MCF 10A (cell line): ENCODE results near the gene ZNG1A. TPM values are rescaled to one million over a fixed set of nuclear protein-coding genes. Genes with fewer than 3 reads are reported as not detected.
"Not testable (repeated sequence)": the region's sequence is repeated elsewhere in the genome, so short reads cannot be mapped to it uniquely, and the experiment has no call there.

ENCODE experiments used
- Bru-seq: library from RNA; stranded (reverse); fragments of 400-500 nt; gene quantifications from one replicate; lab custom pipeline; 2021; lab: Mats Ljungman, UMichigan
- BruChase-seq, 2 experiments: library from RNA; stranded (reverse); fragments of 400-500 nt; gene quantifications; one replicate each; lab custom pipeline; 2021; lab: Mats Ljungman, UMichigan
- BruUV-seq: library from RNA; stranded (reverse); fragments of 400-500 nt; replicated peaks from 2 replicates; lab custom pipeline; 2021; lab: Mats Ljungman, UMichigan
- CTCF ChIA-PET: fragments of 300-600 bp; sonication (Branson Sonifier 250); formaldehyde crosslinking; extraction: SDS; loops from one replicate; lab custom pipeline; 2021; ENCODE audit warnings: antibody characterized with exemption, inconsistent platforms; lab: Yijun Ruan, JAX
- POLR2A ChIA-PET: fragments of 300-600, 350-650 bp; sonication (Branson Sonifier 250); formaldehyde crosslinking; extraction: SDS; loops from one replicate; lab custom pipeline; 2020; ENCODE audit warnings: antibody characterized with exemption, inconsistent platforms; lab: Yijun Ruan, JAX
- DNase-seq: peaks from one replicate; pipeline ENCODE4 v3.0.0-alpha.2; 2018; ENCODE audit not compliant: unreplicated experiment
- H3K27ac Mint-ChIP-seq: one replicate; pipeline ENCODE4 v1.8.0; 2022; ENCODE audit warnings: mild to moderate bottlenecking, low read depth, mixed read lengths; ENCODE audit not compliant: unreplicated experiment
- H3K27me3 Mint-ChIP-seq: one replicate; pipeline ENCODE4 v1.8.0; 2022; ENCODE audit warnings: mixed read lengths; ENCODE audit not compliant: insufficient read depth, unreplicated experiment
- H3K36me3 Mint-ChIP-seq: one replicate; pipeline ENCODE4 v1.8.0; 2022; ENCODE audit warnings: mild to moderate bottlenecking, moderate library complexity, mixed read lengths; ENCODE audit not compliant: insufficient read depth, unreplicated experiment
- H3K4me1 Mint-ChIP-seq: one replicate; pipeline ENCODE4 v1.8.0; 2022; ENCODE audit warnings: mixed read lengths; ENCODE audit not compliant: insufficient read depth, unreplicated experiment
- H3K4me3 Mint-ChIP-seq: one replicate; pipeline ENCODE4 v1.8.0; 2022; ENCODE audit warnings: mild to moderate bottlenecking, moderate library complexity, mixed read lengths; ENCODE audit not compliant: unreplicated experiment
- H3K9me3 Mint-ChIP-seq: one replicate; pipeline ENCODE4 v1.8.0; 2022; ENCODE audit warnings: mixed read lengths; ENCODE audit not compliant: unreplicated experiment
- CTCF ChIP-seq: fragments of 200-600 bp; IDR thresholded peaks from one replicate; pipeline ENCODE4 v1.8.0; 2022; ENCODE audit warnings: antibody characterized with exemption, mild to moderate bottlenecking; ENCODE audit not compliant: unreplicated experiment
- intact Hi-C: fragments of 100-400 bp; cut with micrococcal nuclease; formaldehyde crosslinking; loops from 2 replicates; pipeline ENCODE4 v1.14.1; 2022
- long read RNA-seq: library from polyadenylated mRNA; stranded (forward); transcript quantifications from one replicate; pipeline ENCODE4 v2.0.0, GENCODE V29; 2022
- total RNA-seq: library from RNA; stranded (reverse); gene quantifications from 2 replicates; pipeline ENCODE4 v1.2.3, GENCODE V29; 2022

Gene ZNG1A
- 41.2 and 43.1 TPM in 2 replicates for total RNA-seq
- Bru-seq, nascent RNA, result percentile 77 among the genes with signal in this experiment
- BruChase-seq, experiment 1, labeled RNA remaining after a 6-hour chase, result percentile 65 among the genes with signal in this experiment
- percentile 74 among the genes with signal in this experiment for BruChase-seq, experiment 2, labeled RNA remaining after a 2-hour chase
- long read RNA-seq, transcript CBWD1-201 (16 exons, 1,771 nt), result minor isoform, 16 of 169 reads
- long read RNA-seq, transcript CBWD1-207 (14 exons, 1,241 nt), result minor isoform, 10 of 169 reads
- long read RNA-seq, transcript CBWD1-202 (15 exons, 1,706 nt), result major isoform, 67 of 169 reads
- long read RNA-seq, transcript CBWD1-205 (4 exons, 1,807 nt), result minor isoform, 16 of 169 reads
- long read RNA-seq, partial matches to known transcripts, result 2 of 169 reads
- long read RNA-seq, other reads (novel, unspliced or antisense), result 54 of 169 reads

- H3K36me3 Mint-ChIP-seq, H3K9me3 Mint-ChIP-seq, BruUV-seq, POLR2A ChIA-PET, intact Hi-C loops, H3K4me1 Mint-ChIP-seq, CTCF ChIA-PET, DNase-seq, H3K27me3 Mint-ChIP-seq: not testable (repeated sequence)
- Mint-ChIP-seq H3K4me3 (peak within 1 kb of the TSS; percentile 75), H3K27ac (peak within 1 kb of the TSS; percentile 87)
Measured at GRCh38 chr9:178970-179383, at the start of gene ZNG1A. Gene ZNG1A (minus strand): TSS chr9:179056. CDS start chr9:178969, 87 bp downstream.

GRCh38 chr9:227860-228259 lies 49.0 kb upstream of the ZNG1A start:
- no TSS peak for BruUV-seq
- H3K9me3 Mint-ChIP-seq, result no peaks in the 10 kb centered on the region
- H3K27me3 Mint-ChIP-seq, result no peaks in the 10 kb centered on the region
- ChIA-PET POLR2A (no interaction called here), CTCF (interaction anchor here (0.6 kb wide), 1 partner anchor 1859 kb away, joined by 3 read pairs; no protein-coding TSS in a partner anchor)
- no peak for DNase-seq
- no peaks in the 10 kb centered on the region for H3K36me3 Mint-ChIP-seq
- H3K4me3 Mint-ChIP-seq, result no peak overlapping the region
- no peaks in the 10 kb centered on the region for H3K4me1 Mint-ChIP-seq
- no peak overlapping the region for H3K27ac Mint-ChIP-seq
- intact Hi-C loops, result no loop called here
- no peak for TF ChIP-seq CTCF

GRCh38 chr9:224582-225520 lies 46.0 kb upstream of the ZNG1A start:
- Mint-ChIP-seq H3K9me3 (no peaks in the 10 kb centered on the region), H3K27ac (no peak overlapping the region), H3K4me3 (no peak overlapping the region), H3K4me1 (no peaks in the 10 kb centered on the region), H3K36me3 (no peaks in the 10 kb centered on the region), H3K27me3 (no peaks in the 10 kb centered on the region)
- DNase-seq, result peak; percentile 76
- BruUV-seq, result no TSS peak
- POLR2A ChIA-PET, result interaction anchor here (0.6 to 1.4 kb wide), 3 partner anchors 10 to 73 kb away, joined by 4 to 6 read pairs (median 5); partner anchors contain the start of gene DOCK8
- TF ChIP-seq CTCF, result no peak
- intact Hi-C loops, result no loop called here
- CTCF ChIA-PET, result interaction anchor here (0.5 to 1.1 kb wide), 3 partner anchors 10 to 772 kb away, joined by 3 read pairs; partner anchors contain the start of gene DOCK8

- ChIA-PET POLR2A (no interaction called here), CTCF (interaction anchor here (1.1 kb wide), 1 partner anchor 9 kb away, joined by 3 read pairs; the partner anchor contains the start of gene DOCK8)
- Mint-ChIP-seq H3K36me3 (no peaks in the 10 kb centered on the region), H3K9me3 (no peaks in the 10 kb centered on the region), H3K27me3 (no peaks in the 10 kb centered on the region), H3K4me1 (no peaks in the 10 kb centered on the region), H3K27ac (no peak overlapping the region), H3K4me3 (no peak overlapping the region)
- intact Hi-C loops, result no loop called here
- TF ChIP-seq CTCF, result no peak
- BruUV-seq, result no TSS peak
- DNase-seq, result no peak
Measured at GRCh38 chr9:224026-224425, 45.2 kb upstream of the ZNG1A start.
